Astrocyte (in vitro differentiated cells and primary cell): ENCODE measurements around the gene DCX.

Experiments
- EZH2 ChIP-seq: IDR thresholded peaks from 2 replicates; pipeline ENCODE4 v1.6.1; 2012; ENCODE audit warnings: mild to moderate bottlenecking, low read length, inconsistent platforms; ENCODE audit not compliant: insufficient read depth
- TF ChIP-seq, protein P1 (sequence below): IDR thresholded peaks from 2 replicates; pipeline ENCODE4 v1.5.1; 2011; ENCODE audit warnings: low read depth, mild to moderate bottlenecking, inconsistent platforms, low read length, moderate library complexity; ENCODE audit not compliant: insufficient read depth

DNA sequence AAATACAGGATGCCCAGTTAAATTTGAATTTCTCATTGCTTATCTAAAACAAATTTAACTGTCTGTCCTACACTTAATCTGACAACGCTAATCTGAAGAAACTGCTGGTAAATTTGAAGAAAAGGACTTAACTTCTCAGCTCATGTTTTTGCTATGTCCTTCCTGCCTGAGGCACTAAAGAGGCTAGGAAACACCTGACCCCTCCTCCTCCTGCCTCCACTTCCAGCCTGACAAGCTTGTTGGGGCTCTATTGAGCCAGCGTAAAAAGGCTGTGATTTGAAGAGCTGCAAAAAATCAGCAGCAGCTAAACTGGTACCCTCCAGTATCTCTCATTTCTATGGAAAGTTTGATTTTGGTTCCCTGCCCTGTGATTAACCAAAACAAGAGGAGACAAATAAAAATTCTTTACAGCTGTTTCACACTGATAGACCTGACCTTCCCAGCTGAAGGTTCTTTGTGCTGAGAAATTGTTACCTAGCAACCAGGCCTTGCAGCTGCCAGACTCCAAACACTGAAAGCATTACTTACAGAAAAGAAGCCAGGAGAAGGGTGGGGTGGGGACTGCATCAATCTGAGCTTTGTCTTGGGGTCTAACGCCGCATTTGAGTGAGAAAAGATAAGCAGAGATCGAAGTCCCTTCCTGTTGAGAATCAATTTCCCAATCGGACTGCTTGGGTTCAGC lies 35.0 kb downstream of the DCX start:
- TF ChIP-seq, protein P1, sequence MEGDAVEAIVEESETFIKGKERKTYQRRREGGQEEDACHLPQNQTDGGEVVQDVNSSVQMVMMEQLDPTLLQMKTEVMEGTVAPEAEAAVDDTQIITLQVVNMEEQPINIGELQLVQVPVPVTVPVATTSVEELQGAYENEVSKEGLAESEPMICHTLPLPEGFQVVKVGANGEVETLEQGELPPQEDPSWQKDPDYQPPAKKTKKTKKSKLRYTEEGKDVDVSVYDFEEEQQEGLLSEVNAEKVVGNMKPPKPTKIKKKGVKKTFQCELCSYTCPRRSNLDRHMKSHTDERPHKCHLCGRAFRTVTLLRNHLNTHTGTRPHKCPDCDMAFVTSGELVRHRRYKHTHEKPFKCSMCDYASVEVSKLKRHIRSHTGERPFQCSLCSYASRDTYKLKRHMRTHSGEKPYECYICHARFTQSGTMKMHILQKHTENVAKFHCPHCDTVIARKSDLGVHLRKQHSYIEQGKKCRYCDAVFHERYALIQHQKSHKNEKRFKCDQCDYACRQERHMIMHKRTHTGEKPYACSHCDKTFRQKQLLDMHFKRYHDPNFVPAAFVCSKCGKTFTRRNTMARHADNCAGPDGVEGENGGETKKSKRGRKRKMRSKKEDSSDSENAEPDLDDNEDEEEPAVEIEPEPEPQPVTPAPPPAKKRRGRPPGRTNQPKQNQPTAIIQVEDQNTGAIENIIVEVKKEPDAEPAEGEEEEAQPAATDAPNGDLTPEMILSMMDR: no peak
- TF ChIP-seq EZH2: no peak
